HEK293 (cell line): ENCODE data around the gene LRRC32.

ENCODE experiments used
- CTCF ChIA-PET: fragments of 350-600 bp; formaldehyde crosslinking; extraction: SDS; loops from one replicate; lab custom pipeline; 2021; ENCODE audit warnings: antibody characterized with exemption; lab: Yijun Ruan, JAX
- POLR2A ChIA-PET: fragments of 300-600 bp; formaldehyde crosslinking; extraction: SDS; loops from one replicate; lab custom pipeline; 2020; ENCODE audit warnings: antibody characterized with exemption, inconsistent platforms; lab: Yijun Ruan, JAX
- H3K27ac ChIP-seq: fragments of 200-500 bp; sonication (Bioruptor generic); 2 replicates; pipeline ENCODE4 v1.5.1; 2014; ENCODE audit warnings: low read depth, low read length, control low read depth, inconsistent platforms; ENCODE audit errors: extremely low read depth
- H3K36me3 ChIP-seq, 2 experiments: fragments of 200-500 bp in 1 of 2; sonication (Bioruptor generic) in 1 of 2; 1 replicate in 1 of 2; 2 replicates in 1 of 2; pipeline ENCODE4 v1.5.1; 2014 to 2017; ENCODE audit warnings: inconsistent platforms in 2 of 2, low read length in 2 of 2; ENCODE audit not compliant: control insufficient read depth in 2 of 2, insufficient read depth in 1 of 2
- H3K4me1 ChIP-seq: fragments of 200-500 bp; sonication (Bioruptor generic); 2 replicates; pipeline ENCODE4 v1.5.1; 2014; ENCODE audit warnings: mild to moderate bottlenecking, low read length, inconsistent platforms; ENCODE audit not compliant: control insufficient read depth, insufficient read depth
- H3K4me3 ChIP-seq: 2 replicates; pipeline ENCODE4 v1.5.1; 2011; ENCODE audit warnings: low read depth, mild to moderate bottlenecking, control low read depth, low read length, moderate library complexity
- H3K9me3 ChIP-seq: fragments of 200-500 bp; sonication (Bioruptor generic); 2 replicates; pipeline ENCODE4 v1.5.1; 2014; ENCODE audit warnings: low read depth, low read length, inconsistent platforms; ENCODE audit not compliant: control insufficient read depth, insufficient read depth
- BCL11A ChIP-seq: fragments of 450-650 bp; formaldehyde crosslinking; IDR thresholded peaks from 2 replicates; pipeline ENCODE4 v1.5.1; 2016; ENCODE audit warnings: low read depth, missing biosample characterization, missing genetic modification characterization
- EGR2 ChIP-seq: fragments of 450-650 bp; formaldehyde crosslinking; IDR thresholded peaks from 2 replicates; pipeline ENCODE4 v1.5.1; 2016; ENCODE audit warnings: low read depth, missing biosample characterization, missing genetic modification characterization
- GFI1B ChIP-seq: fragments of 450-650 bp; formaldehyde crosslinking; IDR thresholded peaks from 2 replicates; pipeline ENCODE4 v1.5.1; 2016; ENCODE audit warnings: missing biosample characterization, missing genetic modification characterization
- GLIS1 ChIP-seq: fragments of 450-650 bp; formaldehyde crosslinking; IDR thresholded peaks from 2 replicates; pipeline ENCODE4 v1.5.1; 2016; ENCODE audit warnings: missing biosample characterization, missing genetic modification characterization
- MYNN ChIP-seq: fragments of 450-650 bp; formaldehyde crosslinking; IDR thresholded peaks from 2 replicates; pipeline ENCODE4 v1.5.1; 2016; ENCODE audit warnings: missing biosample characterization, missing genetic modification characterization, borderline replicate concordance
- REPIN1 ChIP-seq: fragments of 450-650 bp; formaldehyde crosslinking; IDR thresholded peaks from 2 replicates; pipeline ENCODE4 v1.5.1; 2017; ENCODE audit warnings: missing biosample characterization, missing genetic modification characterization, low read depth
- SCRT2 ChIP-seq: fragments of 450-650 bp; formaldehyde crosslinking; IDR thresholded peaks from 2 replicates; pipeline ENCODE4 v1.5.1; 2016; ENCODE audit warnings: missing biosample characterization, missing genetic modification characterization
- YY1 ChIP-seq: fragments of 450-650 bp; formaldehyde crosslinking; IDR thresholded peaks from 2 replicates; pipeline ENCODE4 v1.5.1; 2018; ENCODE audit warnings: missing biosample characterization, missing genetic modification characterization
- ZBTB1 ChIP-seq: fragments of 450-650 bp; formaldehyde crosslinking; IDR thresholded peaks from 2 replicates; pipeline ENCODE4 v1.5.1; 2016; ENCODE audit warnings: missing biosample characterization, missing genetic modification characterization
- ZBTB49 ChIP-seq: fragments of 450-650 bp; formaldehyde crosslinking; IDR thresholded peaks from 2 replicates; pipeline ENCODE4 v1.5.1; 2016; ENCODE audit warnings: missing biosample characterization, missing genetic modification characterization, low read depth
- ZNF121 ChIP-seq: fragments of 450-650 bp; formaldehyde crosslinking; IDR thresholded peaks from 2 replicates; pipeline ENCODE4 v1.5.1; 2016; ENCODE audit warnings: missing biosample characterization, missing genetic modification characterization
- ZNF157 ChIP-seq: fragments of 450-650 bp; formaldehyde crosslinking; IDR thresholded peaks from 2 replicates; pipeline ENCODE4 v1.5.1; 2016; ENCODE audit warnings: missing biosample characterization, missing genetic modification characterization
- ZNF2 ChIP-seq: fragments of 450-650 bp; formaldehyde crosslinking; IDR thresholded peaks from 2 replicates; pipeline ENCODE4 v1.5.1; 2016; ENCODE audit warnings: missing biosample characterization, missing genetic modification characterization
- ZNF24 ChIP-seq: fragments of 450-650 bp; formaldehyde crosslinking; IDR thresholded peaks from 2 replicates; pipeline ENCODE4 v1.5.1; 2016; ENCODE audit warnings: missing biosample characterization, missing genetic modification characterization
- ZNF341 ChIP-seq: fragments of 450-650 bp; formaldehyde crosslinking; IDR thresholded peaks from 2 replicates; pipeline ENCODE4; 2016; ENCODE audit warnings: low read depth, missing biosample characterization, missing genetic modification characterization
- ZNF398 ChIP-seq: fragments of 450-650 bp; formaldehyde crosslinking; IDR thresholded peaks from 2 replicates; pipeline ENCODE4 v1.5.1; 2017; ENCODE audit warnings: missing biosample characterization, missing genetic modification characterization
- ZNF513 ChIP-seq: fragments of 450-650 bp; IDR thresholded peaks from 2 replicates; pipeline ENCODE4 v1.5.1; 2018; ENCODE audit warnings: missing biosample characterization, missing genetic modification characterization
- ZNF548 ChIP-seq: fragments of 450-650 bp; formaldehyde crosslinking; IDR thresholded peaks from 2 replicates; pipeline ENCODE4 v1.5.1; 2016; ENCODE audit warnings: missing biosample characterization, missing genetic modification characterization
- ZNF585B ChIP-seq: fragments of 450-650 bp; formaldehyde crosslinking; IDR thresholded peaks from 2 replicates; pipeline ENCODE4 v1.5.1; 2016; ENCODE audit warnings: missing biosample characterization, missing genetic modification characterization
- ZNF629 ChIP-seq: fragments of 450-650 bp; formaldehyde crosslinking; IDR thresholded peaks from 2 replicates; pipeline ENCODE4 v1.5.1; 2017; ENCODE audit warnings: missing biosample characterization, missing genetic modification characterization
- ZNF639 ChIP-seq: fragments of 450-650 bp; formaldehyde crosslinking; IDR thresholded peaks from 2 replicates; pipeline ENCODE4 v1.5.1; 2016; ENCODE audit warnings: missing biosample characterization, missing genetic modification characterization
- ZNF654 ChIP-seq: fragments of 450-650 bp; formaldehyde crosslinking; IDR thresholded peaks from 2 replicates; pipeline ENCODE4 v1.5.1; 2016; ENCODE audit warnings: low read depth, missing biosample characterization, missing genetic modification characterization
- ZNF670 ChIP-seq: fragments of 450-650 bp; formaldehyde crosslinking; IDR thresholded peaks from 2 replicates; pipeline ENCODE4 v1.5.1; 2016; ENCODE audit warnings: missing biosample characterization, missing genetic modification characterization, low read depth
- ZNF707 ChIP-seq: fragments of 450-650 bp; formaldehyde crosslinking; IDR thresholded peaks from 2 replicates; pipeline ENCODE4 v1.5.1; 2016; ENCODE audit warnings: missing biosample characterization, missing genetic modification characterization
- ZNF785 ChIP-seq: fragments of 450-650 bp; formaldehyde crosslinking; IDR thresholded peaks from 2 replicates; pipeline ENCODE4 v1.5.1; 2016; ENCODE audit warnings: missing biosample characterization, missing genetic modification characterization

LRRC32 gene

GRCh38 chr11:76672431-76673175 is 2.1 kb upstream of the LRRC32 start:
- H3K9me3 ChIP-seq = no peaks in the 10 kb centered on the region
- CTCF ChIA-PET = interaction anchor here (0.7 to 1.5 kb wide), 2 partner anchors 49 to 242 kb away, joined by 3 to 5 read pairs; no protein-coding TSS in a partner anchor
- no peak overlapping the region for H3K27ac ChIP-seq

GRCh38 chr11:76671626-76672309 is 1.2 kb upstream of the LRRC32 start:
- H3K4me3 ChIP-seq = no peak overlapping the region
- no peaks in the 10 kb centered on the region for H3K4me1 ChIP-seq
- H3K36me3 ChIP-seq = no peaks in the 10 kb centered on the region
- TF ChIP-seq ZNF670 (tag by site-specific recombination) (no peak), REPIN1 (tag by site-specific recombination) (no peak), ZNF629 (tag by site-specific recombination) (no peak), ZNF157 (tag by site-specific recombination) (no peak), MYNN (tag by site-specific recombination) (no peak), GLIS1 (tag by site-specific recombination) (no peak), GFI1B (no peak), ZNF707 (tag by site-specific recombination) (no peak), BCL11A (tag by site-specific recombination) (no peak), ZNF513 (tag by site-specific recombination) (no peak), ZBTB49 (tag by site-specific recombination) (no peak), YY1 (no peak), SCRT2 (tag by site-specific recombination) (no peak), ZNF785 (tag by site-specific recombination) (no peak), ZNF548 (tag by site-specific recombination) (no peak), ZNF2 (tag by site-specific recombination) (no peak)
- H3K9me3 ChIP-seq = no peaks in the 10 kb centered on the region
- H3K27ac ChIP-seq = no peak overlapping the region
- ChIA-PET CTCF (interaction anchor here (0.6 to 1.5 kb wide), 3 partner anchors 50 to 128 kb away, joined by 3 to 5 read pairs (median 3); no protein-coding TSS in a partner anchor), POLR2A (no interaction called here)

More at GRCh38 chr11:76672431-76673175, 2.1 kb upstream of the LRRC32 start:
- TF ChIP-seq EGR2 (0 out of 2 replicates have a peak, but pooled peaks have one; percentile 22), ZBTB1 (tag by site-specific recombination) (no peak)
- no peaks in the 10 kb centered on the region for H3K36me3 ChIP-seq
- POLR2A ChIA-PET = no interaction called here
- no peaks in the 10 kb centered on the region for H3K4me1 ChIP-seq
- H3K4me3 ChIP-seq = no peak overlapping the region

GRCh38 chr11:76671237-76671592 is 668 bp upstream of the LRRC32 start:
- no peaks in the 10 kb centered on the region for H3K36me3 ChIP-seq
- no peak overlapping the region for H3K4me3 ChIP-seq
- no peak overlapping the region for H3K27ac ChIP-seq
- CTCF ChIA-PET = interaction anchor here (0.6 to 0.9 kb wide), 2 partner anchors 72 to 128 kb away, joined by 3 read pairs; no protein-coding TSS in a partner anchor
- POLR2A ChIA-PET = no interaction called here
- H3K9me3 ChIP-seq = no peaks in the 10 kb centered on the region
- H3K4me1 ChIP-seq = no peaks in the 10 kb centered on the region
- TF ChIP-seq ZNF121 (tag by site-specific recombination) (no peak), ZNF341 (no peak), ZNF398 (tag by site-specific recombination) (no peak), ZNF24 (tag by site-specific recombination) (no peak), ZNF654 (tag by site-specific recombination) (no peak), ZNF585B (tag by site-specific recombination) (no peak), ZNF639 (tag by site-specific recombination) (no peak)
